Measurements from ENCODE around the gene PHF2. TPM values are rescaled to one million over a fixed set of nuclear protein-coding genes. Genes with fewer than 3 reads are reported as not detected.

Gene PHF2
- total and polyA plus RNA-seq, 10 donors = 11.2 to 46.2 (median 31.0) TPM

GRCh38 chr9:93668261-93668871, 92.0 kb downstream of the PHF2 start:
- no peak overlapping the region for H3K27ac ChIP-seq
- peak; percentile 72 for DNase-seq
- no peak overlapping the region for H3K4me3 ChIP-seq
- H3K27me3 ChIP-seq (replicated peaks in 1 of 7) = no peaks in the 10 kb centered on the region
- no peaks in the 10 kb centered on the region for H3K4me1 ChIP-seq
- TF ChIP-seq POLR2AphosphoS5 (IDR thresholded peaks at IDR 0.05) (no peak), POLR2A (IDR thresholded peaks at IDR 0.05) (no peak), CTCF (IDR thresholded peaks at IDR 0.05 in 8 of 11, conservative IDR thresholded peaks at IDR 0.05 in 3 of 11) (no peak)
- intact Hi-C loops (cut with DNase I; ENCODE audit: low total_unique reads) = no loop called here
- peaks cover 0 to 83% (median 40%) of the 10 kb centered on the region in 6 donors for H3K36me3 ChIP-seq
- WGBS, 5 donors = 83 to 94% (median 90%) methylated on average over 9 to 12 of the region's 12 CpGs
- no peaks in the 10 kb centered on the region for H3K9me3 ChIP-seq

- TF ChIP-seq CTCF (IDR thresholded peaks at IDR 0.05 in 8 of 11, conservative IDR thresholded peaks at IDR 0.05 in 3 of 11) (no peak), POLR2AphosphoS5 (IDR thresholded peaks at IDR 0.05) (no peak), POLR2A (IDR thresholded peaks at IDR 0.05) (no peak)
- Histone ChIP-seq H3K27ac (no peak overlapping the region), H3K36me3 (peaks cover 0 to 83% (median 42%) of the 10 kb centered on the region in 6 donors), H3K4me3 (no peak overlapping the region), H3K27me3 (replicated peaks in 1 of 7) (no peaks in the 10 kb centered on the region), H3K9me3 (no peaks in the 10 kb centered on the region), H3K4me1 (no peaks in the 10 kb centered on the region)
- 84 to 90% (median 90%) methylated on average over 7 to 15 of the region's 15 CpGs for WGBS, 5 donors
- intact Hi-C loops (cut with DNase I; ENCODE audit: low total_unique reads) = no loop called here
- DNase-seq = peak; percentile 63
Observed at GRCh38 chr9:93669116-93669957, 93.0 kb downstream of the PHF2 start.

- DNase-seq = no peak
- TF ChIP-seq POLR2A (IDR thresholded peaks at IDR 0.05) (no peak), POLR2AphosphoS5 (IDR thresholded peaks at IDR 0.05) (no peak), CTCF (IDR thresholded peaks at IDR 0.05 in 8 of 11, conservative IDR thresholded peaks at IDR 0.05 in 3 of 11) (no peak)
- WGBS, 5 donors = 67 to 79% (median 73%) methylated on average over 3 of the region's 3 CpGs
- H3K4me1 ChIP-seq = no peaks in the 10 kb centered on the region
- peaks cover 0 to 83% (median 43%) of the 10 kb centered on the region in 6 donors for H3K36me3 ChIP-seq
- no peak overlapping the region for H3K27ac ChIP-seq
- H3K9me3 ChIP-seq = no peaks in the 10 kb centered on the region
- H3K27me3 ChIP-seq (replicated peaks in 1 of 7) = no peaks in the 10 kb centered on the region
- no peak overlapping the region for H3K4me3 ChIP-seq
- intact Hi-C loops (cut with DNase I; ENCODE audit: low total_unique reads) = no loop called here
Observed at GRCh38 chr9:93669958-93670207, 93.5 kb downstream of the PHF2 start.

Measured in spleen (tissue), 11 donors.